Suppressor macrophage treated with lipopolysaccharide for 4 hours (primary cell): ENCODE measurements around the gene ADK.
A peak's percentile ranks its signal among the peaks of the same experiment; 100 is the strongest.

ENCODE experiments used
- DNase-seq: peaks from one replicate; pipeline ENCODE4 v3.0.0-alpha.2; 2020

ADK gene

DNA sequence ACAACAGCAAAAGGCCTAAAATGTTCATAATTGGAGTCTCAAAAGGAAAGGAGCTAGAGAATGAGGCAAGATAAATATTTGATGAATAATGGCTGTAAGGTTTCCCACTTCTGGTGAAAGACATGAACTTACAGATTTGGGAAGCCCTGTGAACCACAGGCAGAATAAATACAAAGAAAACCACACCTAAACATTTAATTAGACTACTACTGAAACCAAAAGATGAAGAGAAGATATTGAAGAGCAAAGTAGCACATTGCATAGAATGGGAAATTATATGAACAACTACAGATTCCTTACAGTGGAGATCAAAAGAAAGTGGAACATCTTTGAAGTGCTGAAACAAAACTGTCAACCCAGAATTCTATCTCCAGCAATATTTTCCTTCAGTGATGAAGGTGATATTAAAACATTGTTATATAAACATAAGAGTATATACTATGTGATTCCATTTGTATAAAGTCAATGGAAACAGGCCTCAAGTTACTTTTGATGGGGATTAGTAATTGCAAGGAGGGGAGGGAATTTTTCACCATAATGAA is 484.0 kb downstream of the ADK start:
- DNase-seq: no peak

DNA sequence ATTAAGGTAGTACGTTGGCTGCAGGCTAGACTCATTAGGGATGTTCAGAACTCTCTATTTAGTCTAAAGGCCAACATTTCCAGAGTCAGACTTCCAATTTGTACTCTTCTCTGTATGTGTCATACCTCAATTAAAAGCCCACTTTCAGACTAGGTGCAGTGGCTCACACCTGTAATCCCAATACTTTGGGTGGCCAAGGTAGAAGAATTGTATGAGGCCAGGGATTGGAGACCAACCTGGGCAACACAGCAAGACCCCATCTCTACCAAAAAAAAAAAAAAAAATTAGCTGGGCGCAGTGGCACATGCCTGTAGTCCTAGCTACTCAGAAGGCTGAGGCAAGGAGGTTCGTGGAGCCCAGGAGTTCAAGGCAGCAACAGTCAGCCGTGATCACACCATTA is 484.6 kb downstream of the ADK start:
- no peak for DNase-seq

DNA sequence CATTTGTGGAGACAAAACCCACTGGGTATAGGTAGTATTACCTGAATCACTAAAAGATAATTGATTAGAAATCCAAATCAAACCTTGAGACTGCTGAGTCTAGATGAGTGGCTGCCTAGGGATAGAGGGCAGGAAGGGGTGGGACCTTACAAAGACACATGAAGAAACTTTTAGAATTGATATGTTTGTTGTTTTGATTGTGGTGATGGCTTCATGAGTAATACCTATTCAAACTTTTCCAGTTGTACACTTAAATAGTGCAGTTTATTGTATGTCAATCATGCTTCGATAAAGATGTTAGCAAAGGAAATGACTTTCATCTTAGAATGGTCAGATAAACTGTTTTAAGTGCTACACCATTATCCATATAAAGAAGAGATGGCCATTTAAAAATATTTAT is 486.7 kb downstream of the ADK start:
- DNase-seq: no peak

DNA sequence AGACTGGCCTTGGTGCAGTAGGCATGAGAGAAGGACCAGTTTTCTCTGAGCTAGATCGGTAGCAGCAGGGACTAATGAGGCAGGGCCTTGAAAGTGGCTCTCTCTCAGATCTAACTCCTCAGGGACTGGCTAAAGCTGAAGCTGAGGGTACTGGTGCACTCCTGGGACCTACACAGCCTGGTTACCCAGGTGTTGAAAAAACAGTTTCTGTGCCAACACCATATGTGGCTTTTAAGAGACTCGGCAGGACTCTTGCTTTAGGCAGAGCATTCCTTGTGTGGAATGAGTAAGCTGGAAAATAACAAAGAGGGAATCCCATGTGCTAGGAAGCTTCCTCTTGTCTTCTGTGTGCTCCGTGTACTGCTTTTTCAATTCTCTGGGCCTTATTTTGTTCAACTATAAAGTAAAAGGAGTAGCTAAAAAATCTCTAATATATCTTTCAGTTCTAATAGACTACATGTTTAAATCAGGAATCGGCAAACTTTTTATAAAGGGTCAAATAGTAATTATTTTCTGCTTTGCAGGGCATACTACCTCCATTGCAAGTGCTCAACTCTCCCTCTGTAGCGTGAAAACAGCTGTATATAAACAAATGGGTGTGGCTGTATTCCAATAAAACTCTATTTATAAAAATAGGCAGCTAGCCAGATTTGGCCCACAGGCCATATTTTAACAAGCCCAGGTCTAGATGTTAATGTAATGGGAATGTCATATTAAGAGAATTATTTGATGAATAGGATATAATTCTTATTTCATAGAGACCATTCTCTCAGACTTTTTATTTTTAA is 489.3 kb downstream of the ADK start:
- DNase-seq: no peak

DNA sequence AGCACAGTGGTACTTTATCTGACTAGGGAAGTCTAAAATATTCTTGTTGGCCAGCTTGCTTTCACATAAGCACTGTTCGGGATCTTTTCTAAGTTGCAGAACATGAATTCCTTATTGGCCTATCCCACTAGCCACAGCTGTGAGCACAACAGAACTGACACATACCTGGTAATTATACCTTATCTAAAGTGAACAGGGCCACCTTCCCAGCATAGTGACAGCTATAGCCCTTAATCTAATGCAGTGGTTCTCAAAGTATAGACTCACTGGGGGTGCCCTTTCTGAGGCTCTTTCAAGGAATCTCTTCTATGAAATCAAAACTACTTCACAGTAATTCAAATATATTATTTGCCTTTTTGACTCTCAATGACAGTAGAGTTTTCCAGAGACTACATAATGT is 490.6 kb downstream of the ADK start:
- no peak for DNase-seq

DNA sequence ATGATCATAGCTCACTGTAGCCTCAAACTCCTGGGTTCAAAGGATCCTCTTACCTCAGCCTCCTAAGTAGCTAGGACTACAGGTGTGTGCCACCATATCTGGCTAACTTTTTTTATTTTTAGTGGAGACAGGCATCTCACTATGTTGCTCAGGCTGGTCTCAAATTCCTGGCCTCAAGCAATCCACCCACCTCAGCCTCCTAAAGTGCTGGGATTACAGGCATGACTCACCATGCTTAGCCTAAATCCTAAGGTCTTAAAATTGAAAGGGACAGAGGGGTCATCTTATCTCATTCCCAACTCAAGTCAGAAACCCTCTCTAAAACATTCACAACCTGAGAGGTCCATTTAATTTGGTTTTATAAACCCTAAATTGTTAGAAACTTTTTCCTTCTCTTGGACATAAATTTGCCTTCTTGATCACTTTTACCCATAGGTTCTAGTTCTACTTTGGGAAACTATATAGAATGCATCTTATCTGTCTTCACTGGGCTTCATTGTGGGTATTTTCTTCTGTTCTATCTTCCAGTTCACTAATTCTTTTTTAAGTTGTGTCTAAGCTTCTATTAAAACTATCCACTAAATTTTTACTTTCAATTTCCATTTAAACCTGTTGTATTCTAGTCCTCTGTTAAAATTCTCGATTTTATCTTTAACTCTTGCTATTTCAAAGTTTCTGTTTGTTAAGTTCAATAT is 492.0 kb downstream of the ADK start:
- DNase-seq: no peak

DNA sequence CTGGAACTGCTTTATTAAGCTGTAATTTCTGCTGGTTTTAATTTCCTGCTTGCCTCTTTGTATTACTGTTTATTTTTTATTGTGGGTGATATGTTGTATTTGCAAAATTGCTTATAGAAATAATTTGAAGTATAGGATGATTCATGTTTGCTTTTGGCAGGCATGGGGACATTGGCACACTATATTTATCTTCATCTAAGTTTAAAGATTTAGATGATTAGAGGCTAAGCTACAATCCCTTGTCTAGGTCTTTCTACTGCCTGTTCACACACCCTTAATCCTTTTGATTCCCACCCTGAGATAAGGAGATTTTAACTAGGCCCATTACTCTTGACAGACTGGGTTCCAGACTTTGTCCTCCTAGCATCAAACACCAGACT is 492.6 kb downstream of the ADK start:
- DNase-seq: no peak

DNA sequence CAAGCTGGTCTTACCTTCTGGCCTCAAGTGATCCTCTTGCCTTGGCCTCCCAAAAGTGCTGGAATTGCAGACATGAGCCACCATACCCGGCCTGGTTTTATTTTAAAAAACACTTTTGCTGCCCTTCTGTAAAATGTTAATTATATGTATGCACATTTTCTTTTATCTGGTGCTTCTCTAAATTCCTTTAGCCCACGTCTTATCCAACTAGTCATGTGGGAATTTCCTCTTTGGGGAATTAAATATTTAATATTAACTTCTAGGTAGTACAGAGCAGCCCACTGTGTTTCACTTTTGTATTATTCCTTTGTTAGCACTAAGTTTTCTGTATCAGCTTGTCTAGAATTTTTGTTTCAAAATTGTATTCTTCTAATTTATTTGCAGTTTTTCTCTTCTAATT is 493.7 kb downstream of the ADK start:
- no peak for DNase-seq

DNA sequence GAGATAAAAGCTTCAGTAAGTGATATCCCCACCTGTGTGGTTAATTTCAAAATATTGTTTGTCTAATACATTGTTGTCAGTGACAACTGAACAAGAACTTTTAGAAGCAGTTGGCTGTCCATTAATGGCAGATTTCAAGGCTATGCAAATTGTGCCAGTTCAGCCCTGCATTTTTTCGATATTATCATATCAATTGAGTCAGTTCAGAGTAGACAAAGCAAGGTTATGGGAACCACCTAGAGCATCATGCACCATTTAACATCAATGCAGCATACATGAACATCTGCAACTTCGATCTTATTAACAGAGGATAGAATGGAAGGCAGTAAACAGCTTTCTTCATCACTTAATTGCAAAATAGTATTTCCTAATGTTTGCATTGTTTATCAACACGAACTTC is 494.7 kb downstream of the ADK start:
- no peak for DNase-seq

DNA sequence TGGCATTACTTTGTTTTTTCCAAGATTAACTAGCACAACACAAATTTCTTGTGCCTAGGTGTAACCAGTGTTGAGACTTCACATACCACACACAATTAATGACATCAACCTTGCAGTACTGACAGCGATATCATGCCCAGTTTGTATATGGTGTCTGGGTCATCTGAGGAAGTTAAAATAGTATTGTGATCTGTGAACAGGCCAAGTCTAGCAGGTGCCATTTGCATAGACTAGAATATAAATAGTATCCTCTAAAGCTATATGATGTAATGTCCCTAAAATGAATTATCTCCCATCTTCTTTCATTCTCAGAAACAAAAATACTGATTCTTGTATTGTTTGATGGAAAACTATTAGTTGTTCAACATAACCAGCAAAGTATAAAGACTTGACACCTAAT is 499.6 kb downstream of the ADK start:
- DNase-seq: no peak

DNA sequence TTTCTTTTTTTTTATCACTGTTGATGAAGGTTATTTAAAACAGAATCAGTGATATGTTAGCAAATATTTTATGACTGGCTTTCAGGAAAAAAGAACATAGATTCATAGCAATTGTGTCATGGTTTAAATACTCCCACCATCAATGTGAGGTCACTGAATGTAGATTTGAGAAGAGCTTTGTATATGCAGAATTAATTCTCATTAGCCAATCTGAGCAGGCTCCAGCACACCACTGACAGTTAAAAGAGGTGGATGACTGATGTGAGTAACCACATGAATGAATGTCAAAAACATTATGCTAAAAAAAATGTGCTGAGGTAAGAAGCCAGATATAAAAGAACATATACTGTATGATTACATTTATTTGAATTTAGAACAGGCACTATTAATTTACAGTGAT is 500.5 kb downstream of the ADK start:
- DNase-seq: no peak

DNA sequence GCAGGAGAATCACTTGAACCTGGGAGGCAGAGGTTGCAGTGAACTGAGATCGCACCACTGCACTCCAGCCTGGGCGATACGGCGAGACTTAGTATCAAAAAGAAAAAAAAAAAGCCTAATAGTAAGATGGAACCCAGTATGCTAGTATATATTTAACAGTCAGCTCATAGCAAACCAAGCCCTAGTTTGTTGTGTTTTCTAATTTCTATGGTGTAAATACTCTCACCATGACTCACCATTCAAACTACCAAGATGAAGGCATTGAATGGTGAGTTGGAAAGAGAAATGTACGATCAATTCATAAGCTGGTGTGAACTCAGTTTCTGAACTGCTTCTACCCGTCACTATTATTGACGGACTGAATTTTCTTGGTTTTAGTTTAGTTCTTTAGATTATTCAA is 501.6 kb downstream of the ADK start:
- DNase-seq: no peak

DNA sequence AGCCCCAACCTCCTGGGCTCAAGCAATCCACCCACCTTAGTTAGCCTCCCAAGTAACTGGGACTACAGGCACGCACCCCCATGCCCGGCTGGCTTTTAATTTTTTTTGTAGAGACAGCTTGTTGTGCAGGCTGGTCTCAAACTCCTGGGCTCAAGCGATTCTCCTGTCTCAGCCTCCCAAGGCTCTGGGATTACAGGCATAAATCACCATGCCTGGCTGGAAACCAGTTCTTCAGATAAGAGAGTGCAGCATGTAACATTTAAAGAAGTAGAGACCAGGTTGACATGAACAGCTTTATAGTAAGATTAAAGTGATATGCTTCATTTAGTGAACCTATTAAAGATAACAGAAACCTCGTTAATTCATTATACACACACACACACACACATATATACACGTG is 507.5 kb downstream of the ADK start:
- no peak for DNase-seq

DNA sequence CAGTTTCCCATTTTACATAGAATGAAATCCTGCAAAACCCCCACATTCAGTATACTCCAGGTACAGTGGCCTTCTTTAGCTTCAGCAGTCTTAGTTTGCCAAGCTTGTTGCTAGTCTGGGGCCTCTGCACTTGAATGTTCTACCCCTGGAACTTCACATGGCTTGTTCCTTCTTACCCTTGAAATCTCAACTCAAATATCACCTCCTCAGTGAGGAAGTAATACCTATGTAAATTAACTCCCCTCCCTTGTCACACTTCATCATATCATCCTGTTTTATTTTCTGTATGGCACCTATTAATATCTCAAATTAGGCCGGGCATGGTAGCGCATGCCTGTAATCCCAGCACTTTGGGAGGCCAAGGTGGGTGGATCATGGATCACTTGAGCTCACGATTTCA is 511.6 kb downstream of the ADK start:
- DNase-seq: no peak

DNA sequence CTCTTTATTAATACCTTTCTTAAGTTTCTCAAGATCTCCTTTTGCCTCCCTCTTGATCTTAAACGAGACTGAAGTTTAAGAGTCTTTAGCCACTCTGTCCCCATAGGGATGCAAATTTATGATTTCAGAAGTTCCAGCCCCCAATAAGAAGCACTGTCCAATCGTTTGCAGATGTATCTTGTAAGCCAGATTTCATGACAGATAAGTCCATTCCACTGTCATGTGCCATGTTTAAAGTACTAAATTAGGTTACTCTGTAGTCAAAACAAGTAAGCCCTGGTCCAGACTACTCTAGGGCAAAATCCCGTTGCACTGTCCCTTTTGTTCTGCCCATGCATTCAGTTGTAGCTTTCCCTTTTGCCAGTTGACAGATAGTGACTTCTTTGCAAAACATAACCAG is 518.2 kb downstream of the ADK start:
- DNase-seq: no peak

DNA sequence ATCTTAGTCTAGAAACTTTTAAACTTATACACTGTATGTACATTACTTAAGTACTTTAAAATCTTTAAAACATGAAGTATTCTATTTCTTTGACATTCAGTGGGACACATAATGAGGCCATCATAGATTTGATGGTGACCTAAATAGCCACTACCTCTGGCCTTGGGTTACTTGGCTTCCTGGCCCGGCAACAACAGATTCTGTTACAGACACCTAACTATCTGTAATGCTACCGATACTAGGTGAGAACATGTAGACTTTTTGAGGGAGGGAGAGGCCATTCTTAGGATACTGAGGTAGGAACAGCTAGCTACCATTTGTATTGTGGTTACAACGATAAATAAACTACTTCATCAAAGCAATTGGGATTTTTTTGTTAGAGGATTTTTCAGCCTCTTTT is 520.7 kb downstream of the ADK start:
- DNase-seq: no peak

DNA sequence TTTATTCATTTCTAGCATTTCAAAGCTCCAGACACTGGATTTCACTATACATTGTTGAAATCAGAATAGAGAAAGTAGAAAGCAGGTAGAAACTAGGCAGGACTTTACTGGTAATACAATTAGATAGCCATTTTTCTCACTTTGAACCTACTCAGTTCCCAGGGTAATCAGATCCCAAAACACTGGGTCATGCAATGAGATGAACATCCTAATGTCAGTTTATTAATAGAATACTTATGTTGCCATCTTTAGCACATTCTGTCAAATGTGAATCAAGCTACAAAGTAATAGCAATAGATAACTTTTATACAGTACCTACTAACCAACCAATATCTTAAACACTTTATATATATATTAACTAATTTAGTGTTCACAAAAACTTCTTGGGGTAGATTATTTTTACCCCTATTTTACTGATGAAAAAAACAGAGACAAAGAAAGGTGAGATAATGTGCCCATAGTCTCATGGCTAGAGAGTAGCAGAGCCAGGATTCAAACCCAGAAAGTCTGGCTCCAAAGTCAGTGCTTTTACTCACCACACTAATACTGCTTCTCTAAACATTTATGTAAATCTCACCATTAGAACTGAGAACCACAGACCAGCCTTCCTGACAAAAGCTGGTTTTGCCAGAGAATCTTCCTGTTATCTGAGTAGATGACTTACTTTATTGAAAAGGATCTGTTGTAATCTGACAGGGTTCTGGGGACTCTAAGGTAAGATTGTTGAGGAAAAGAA is 521.6 kb downstream of the ADK start:
- DNase-seq: no peak

DNA sequence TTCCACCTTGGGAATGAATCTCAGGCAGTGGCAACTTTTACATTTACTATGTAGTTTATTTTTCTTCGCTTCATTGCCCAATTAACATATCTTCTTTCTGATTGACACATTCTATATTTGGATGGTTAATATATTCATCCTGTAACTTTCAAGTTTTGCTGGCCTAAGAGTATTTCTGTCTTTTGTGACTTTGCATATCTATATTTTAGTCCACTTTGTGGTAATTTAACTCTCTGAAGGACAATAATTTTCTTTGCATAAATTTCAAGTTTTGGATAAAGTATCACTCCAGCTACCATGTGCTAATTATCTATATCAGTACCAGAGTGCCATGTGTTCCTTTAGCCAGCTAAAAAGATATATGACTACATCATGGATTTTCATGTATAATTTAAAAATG is 523.9 kb downstream of the ADK start:
- no peak for DNase-seq

DNA sequence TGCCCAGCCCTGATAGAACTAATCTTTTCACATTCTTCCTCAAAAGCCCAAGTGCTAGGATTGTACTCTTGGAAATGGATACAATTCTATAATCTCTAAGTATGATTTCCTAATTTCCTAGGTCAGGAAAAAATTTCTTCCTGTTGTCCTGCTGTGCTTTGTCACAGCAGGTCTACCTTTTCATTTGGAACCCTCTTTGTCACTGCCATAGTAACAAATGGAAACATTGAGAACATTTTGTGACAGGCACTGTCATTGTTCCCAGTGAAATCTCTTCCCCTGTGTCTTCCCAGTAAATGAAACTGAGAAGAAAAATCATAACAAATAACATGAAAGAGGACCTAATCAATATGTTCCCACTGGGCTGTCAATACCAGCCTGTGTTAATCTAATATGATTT is 524.5 kb downstream of the ADK start:
- no peak for DNase-seq

DNA sequence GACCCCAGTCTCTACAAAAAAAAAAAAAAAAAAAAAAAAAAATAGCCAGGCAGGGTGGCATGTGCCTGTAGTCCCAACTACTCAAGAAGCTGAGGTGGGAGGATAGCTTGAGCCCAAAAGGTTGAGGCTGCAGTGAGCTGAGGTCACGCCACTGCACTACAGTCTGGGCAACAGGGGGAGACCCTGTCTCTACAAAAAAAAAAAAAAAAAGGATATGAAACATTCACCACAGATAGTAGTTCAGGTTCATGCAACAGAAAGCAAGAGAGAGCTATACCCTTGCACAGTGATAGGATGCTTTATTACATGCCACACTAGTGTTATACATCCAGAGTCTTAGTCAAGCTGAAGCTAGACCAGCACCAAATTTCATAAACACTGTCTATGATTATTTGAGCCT is 526.9 kb downstream of the ADK start:
- DNase-seq: no peak

DNA sequence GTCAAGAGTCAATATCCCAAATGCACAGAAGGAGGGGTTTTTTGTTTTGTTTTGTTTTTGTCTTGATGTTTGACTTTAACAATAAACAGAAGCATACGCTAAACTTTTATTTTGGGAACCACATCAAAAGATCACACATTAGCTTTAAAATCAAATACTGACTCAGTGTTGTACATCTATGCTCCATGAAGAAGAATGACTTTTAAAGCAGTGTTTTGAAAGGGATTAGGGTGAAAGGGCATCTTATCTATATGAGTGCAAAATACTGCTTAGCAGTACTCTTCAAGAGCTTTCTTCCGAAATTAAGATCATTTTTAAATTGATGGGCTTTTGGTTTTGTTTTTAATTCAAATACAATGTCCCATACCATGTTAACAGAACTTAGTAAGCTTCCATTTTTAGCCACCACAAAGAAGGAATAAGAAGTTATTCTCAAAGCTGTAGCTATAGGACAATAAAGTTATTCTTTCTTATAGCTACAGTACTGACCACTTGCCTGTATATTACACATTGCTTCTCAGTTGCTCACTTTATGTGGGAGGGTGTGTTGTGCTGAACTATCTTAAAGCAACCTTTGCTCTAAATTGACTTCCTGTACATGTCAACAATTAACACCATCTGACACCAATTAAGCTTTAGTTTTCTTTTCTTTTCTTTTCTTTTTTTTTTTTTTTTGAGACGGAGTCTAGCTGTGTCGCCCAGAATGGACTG is 531.1 kb downstream of the ADK start:
- DNase-seq: peak; percentile 4

DNA sequence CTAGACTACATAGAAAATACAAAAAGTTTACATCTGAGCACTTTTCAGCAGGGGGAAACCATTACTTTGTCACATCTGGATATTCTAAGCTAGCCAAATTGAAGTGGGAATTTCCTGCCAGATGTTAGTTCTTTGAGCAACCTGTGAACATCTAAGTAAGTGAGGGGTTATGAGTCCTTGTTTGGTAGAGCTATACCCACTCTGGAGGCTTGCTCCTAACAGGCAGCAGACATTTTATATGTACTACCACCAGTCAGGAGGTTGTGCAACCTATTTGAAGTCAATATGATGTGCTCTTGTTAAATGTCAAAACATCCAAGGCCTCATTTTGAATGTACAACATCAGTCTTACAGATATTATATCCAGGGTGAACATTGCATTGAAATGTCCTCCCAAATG is 532.0 kb downstream of the ADK start:
- no peak for DNase-seq
